ENCODE results near the gene KCNQ1.

The KCNQ1 gene

GRCh38 chr11:2404735-2405196, 40.0 kb upstream of the KCNQ1 start:
- no peak overlapping the region for H3K27ac Mint-ChIP-seq
- no peak overlapping the region for H3K4me3 Mint-ChIP-seq
- H3K36me3 Mint-ChIP-seq (ENCODE audit: low read depth) = peaks cover 4% of the 10 kb centered on the region
- no peaks in the 10 kb centered on the region for H3K9me3 Mint-ChIP-seq
- peaks cover 4% of the 10 kb centered on the region for H3K4me1 Mint-ChIP-seq (ENCODE audit: low read depth)
- H3K27me3 Mint-ChIP-seq = no peaks in the 10 kb centered on the region

- Mint-ChIP-seq H3K27ac (no peak overlapping the region), H3K4me3 (no peak overlapping the region), H3K4me1 (ENCODE audit: low read depth) (peaks cover under 1% of the 10 kb centered on the region), H3K27me3 (no peaks in the 10 kb centered on the region), H3K9me3 (no peaks in the 10 kb centered on the region), H3K36me3 (ENCODE audit: low read depth) (peaks cover 4% of the 10 kb centered on the region)
Measured at GRCh38 chr11:2406451-2406850, 38.4 kb upstream of the KCNQ1 start.

GRCh38 chr11:2406878-2407410, 37.9 kb upstream of the KCNQ1 start:
- peaks cover 4% of the 10 kb centered on the region for H3K36me3 Mint-ChIP-seq (ENCODE audit: low read depth)
- no peaks in the 10 kb centered on the region for H3K4me1 Mint-ChIP-seq (ENCODE audit: low read depth)
- no peak overlapping the region for H3K4me3 Mint-ChIP-seq
- H3K9me3 Mint-ChIP-seq = no peaks in the 10 kb centered on the region
- no peak overlapping the region for H3K27ac Mint-ChIP-seq
- no peaks in the 10 kb centered on the region for H3K27me3 Mint-ChIP-seq

GRCh38 chr11:2408671-2409070, 36.1 kb upstream of the KCNQ1 start:
- H3K27me3 Mint-ChIP-seq = no peaks in the 10 kb centered on the region
- H3K27ac Mint-ChIP-seq = no peak overlapping the region
- H3K4me3 Mint-ChIP-seq = no peak overlapping the region
- H3K9me3 Mint-ChIP-seq = no peaks in the 10 kb centered on the region
- H3K36me3 Mint-ChIP-seq (ENCODE audit: low read depth) = no peaks in the 10 kb centered on the region
- H3K4me1 Mint-ChIP-seq (ENCODE audit: low read depth) = no peaks in the 10 kb centered on the region

- H3K36me3 Mint-ChIP-seq (ENCODE audit: low read depth) = no peaks in the 10 kb centered on the region
- H3K27ac Mint-ChIP-seq = no peak overlapping the region
- H3K9me3 Mint-ChIP-seq = no peaks in the 10 kb centered on the region
- no peaks in the 10 kb centered on the region for H3K4me1 Mint-ChIP-seq (ENCODE audit: low read depth)
- no peak overlapping the region for H3K4me3 Mint-ChIP-seq
- no peaks in the 10 kb centered on the region for H3K27me3 Mint-ChIP-seq
Measured at GRCh38 chr11:2409126-2409525, 35.7 kb upstream of the KCNQ1 start.

GRCh38 chr11:2409611-2410468, 35.0 kb upstream of the KCNQ1 start:
- Mint-ChIP-seq H3K27ac (no peak overlapping the region), H3K27me3 (no peaks in the 10 kb centered on the region), H3K9me3 (no peaks in the 10 kb centered on the region), H3K36me3 (ENCODE audit: low read depth) (no peaks in the 10 kb centered on the region), H3K4me3 (no peak overlapping the region), H3K4me1 (ENCODE audit: low read depth) (no peaks in the 10 kb centered on the region)

- no peaks in the 10 kb centered on the region for H3K4me1 Mint-ChIP-seq (ENCODE audit: low read depth)
- H3K27me3 Mint-ChIP-seq = no peaks in the 10 kb centered on the region
- H3K27ac Mint-ChIP-seq = no peak overlapping the region
- H3K36me3 Mint-ChIP-seq (ENCODE audit: low read depth) = no peaks in the 10 kb centered on the region
- H3K9me3 Mint-ChIP-seq = no peaks in the 10 kb centered on the region
- no peak overlapping the region for H3K4me3 Mint-ChIP-seq
Measured at GRCh38 chr11:2410616-2411015, 34.2 kb upstream of the KCNQ1 start.

- Mint-ChIP-seq H3K9me3 (no peaks in the 10 kb centered on the region), H3K36me3 (ENCODE audit: low read depth) (no peaks in the 10 kb centered on the region), H3K27ac (no peak overlapping the region), H3K4me3 (no peak overlapping the region), H3K4me1 (ENCODE audit: low read depth) (no peaks in the 10 kb centered on the region), H3K27me3 (no peaks in the 10 kb centered on the region)
Measured at GRCh38 chr11:2411446-2412305, 33.1 kb upstream of the KCNQ1 start.

- H3K9me3 Mint-ChIP-seq = no peaks in the 10 kb centered on the region
Measured at GRCh38 chr11:2412323-2412722, 32.5 kb upstream of the KCNQ1 start.

GRCh38 chr11:2413742-2414579, 30.8 kb upstream of the KCNQ1 start:
- H3K4me3 Mint-ChIP-seq = no peak overlapping the region
- H3K27me3 Mint-ChIP-seq = no peaks in the 10 kb centered on the region
- H3K27ac Mint-ChIP-seq = no peak overlapping the region
- no peaks in the 10 kb centered on the region for H3K4me1 Mint-ChIP-seq (ENCODE audit: low read depth)
- H3K9me3 Mint-ChIP-seq = no peaks in the 10 kb centered on the region
- no peaks in the 10 kb centered on the region for H3K36me3 Mint-ChIP-seq (ENCODE audit: low read depth)

More at GRCh38 chr11:2412323-2412722, 32.5 kb upstream of the KCNQ1 start:
- no peaks in the 10 kb centered on the region for H3K36me3 Mint-ChIP-seq (ENCODE audit: low read depth)
- no peak overlapping the region for H3K27ac Mint-ChIP-seq
- no peaks in the 10 kb centered on the region for H3K27me3 Mint-ChIP-seq
- H3K4me3 Mint-ChIP-seq = no peak overlapping the region
- H3K4me1 Mint-ChIP-seq (ENCODE audit: low read depth) = no peaks in the 10 kb centered on the region

- Mint-ChIP-seq H3K4me3 (no peak overlapping the region), H3K27ac (no peak overlapping the region)
Measured at GRCh38 chr11:2414616-2415015, 30.2 kb upstream of the KCNQ1 start.

GRCh38 chr11:2415171-2415570, 29.6 kb upstream of the KCNQ1 start:
- no peaks in the 10 kb centered on the region for H3K36me3 Mint-ChIP-seq (ENCODE audit: low read depth)
- H3K4me1 Mint-ChIP-seq (ENCODE audit: low read depth) = peaks cover 3% of the 10 kb centered on the region
- H3K9me3 Mint-ChIP-seq = no peaks in the 10 kb centered on the region
- no peak overlapping the region for H3K27ac Mint-ChIP-seq
- H3K4me3 Mint-ChIP-seq = no peak overlapping the region
- no peaks in the 10 kb centered on the region for H3K27me3 Mint-ChIP-seq

More at GRCh38 chr11:2414616-2415015, 30.2 kb upstream of the KCNQ1 start:
- Mint-ChIP-seq H3K9me3 (no peaks in the 10 kb centered on the region), H3K27me3 (no peaks in the 10 kb centered on the region), H3K4me1 (ENCODE audit: low read depth) (peaks cover under 1% of the 10 kb centered on the region), H3K36me3 (ENCODE audit: low read depth) (no peaks in the 10 kb centered on the region)

- Mint-ChIP-seq H3K4me3 (no peak overlapping the region), H3K27ac (no peak overlapping the region), H3K9me3 (no peaks in the 10 kb centered on the region)
Measured at GRCh38 chr11:2415601-2416380, 29.0 kb upstream of the KCNQ1 start.

GRCh38 chr11:2416765-2417164, 28.0 kb upstream of the KCNQ1 start:
- Mint-ChIP-seq H3K4me3 (no peak overlapping the region), H3K27me3 (no peaks in the 10 kb centered on the region), H3K9me3 (no peaks in the 10 kb centered on the region), H3K27ac (no peak overlapping the region), H3K4me1 (ENCODE audit: low read depth) (peaks cover 3% of the 10 kb centered on the region), H3K36me3 (ENCODE audit: low read depth) (no peaks in the 10 kb centered on the region)

More at GRCh38 chr11:2415601-2416380, 29.0 kb upstream of the KCNQ1 start:
- Mint-ChIP-seq H3K4me1 (ENCODE audit: low read depth) (peaks cover 3% of the 10 kb centered on the region), H3K27me3 (no peaks in the 10 kb centered on the region), H3K36me3 (ENCODE audit: low read depth) (no peaks in the 10 kb centered on the region)

Measured in stimulated activated naive CD8-positive, alpha-beta T cell treated with anti-CD3 and anti-CD28 coated beads, Interleukin-15, Interleukin-2, amounts not matched to agents 100 ng/mL and 50 ng/mL, for 24 hours (primary cell).